ENCODE data around the gene U2AF1L4. TPM values are rescaled to one million over a fixed set of nuclear protein-coding genes. Genes with fewer than 3 reads are reported as not detected.

The U2AF1L4 gene
- total RNA-seq, 2 donors from 2014 or later = 33.8 to 69.0 TPM

DNA sequence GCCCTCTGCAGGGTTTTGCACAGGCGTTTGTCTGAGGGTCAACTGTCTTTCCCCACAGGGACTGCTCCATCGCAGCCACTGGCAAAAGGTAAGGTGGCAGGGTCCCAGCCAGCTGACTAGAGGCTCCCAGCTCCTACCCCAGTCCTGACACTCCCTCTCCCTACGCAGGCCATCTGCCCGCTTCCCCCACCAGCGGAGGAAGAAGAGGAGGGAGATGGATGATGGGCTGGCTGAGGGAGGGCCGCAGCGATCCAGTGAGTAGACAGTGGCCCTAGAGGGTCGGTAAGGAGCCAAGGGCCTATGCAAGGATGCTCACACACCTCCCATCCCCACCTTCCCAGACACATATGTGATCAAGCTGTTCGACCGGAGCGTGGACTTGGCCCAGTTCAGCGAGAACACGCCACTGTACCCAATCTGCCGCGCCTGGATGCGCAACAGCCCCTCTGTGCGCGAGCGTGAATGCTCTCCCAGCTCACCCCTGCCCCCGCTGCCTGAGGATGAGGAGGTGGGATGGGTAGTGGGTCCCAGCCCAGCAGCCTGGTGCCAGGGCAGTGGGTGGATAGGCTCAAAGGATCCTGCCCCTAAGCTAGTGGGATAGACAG is 7.6 kb upstream of the U2AF1L4 start:
- peaks cover 9 to 13% of the 10 kb centered on the region in 2 donors for H3K36me3 Mint-ChIP-seq
- no peak for ATAC-seq
- no peak for DNase-seq (ENCODE audit: low spot score in 2 of 2)
- H3K9me3 Mint-ChIP-seq = no peaks in the 10 kb centered on the region
- peak overlapping the region in 1 of 2 donors; percentile 57 for H3K27ac Mint-ChIP-seq

DNA sequence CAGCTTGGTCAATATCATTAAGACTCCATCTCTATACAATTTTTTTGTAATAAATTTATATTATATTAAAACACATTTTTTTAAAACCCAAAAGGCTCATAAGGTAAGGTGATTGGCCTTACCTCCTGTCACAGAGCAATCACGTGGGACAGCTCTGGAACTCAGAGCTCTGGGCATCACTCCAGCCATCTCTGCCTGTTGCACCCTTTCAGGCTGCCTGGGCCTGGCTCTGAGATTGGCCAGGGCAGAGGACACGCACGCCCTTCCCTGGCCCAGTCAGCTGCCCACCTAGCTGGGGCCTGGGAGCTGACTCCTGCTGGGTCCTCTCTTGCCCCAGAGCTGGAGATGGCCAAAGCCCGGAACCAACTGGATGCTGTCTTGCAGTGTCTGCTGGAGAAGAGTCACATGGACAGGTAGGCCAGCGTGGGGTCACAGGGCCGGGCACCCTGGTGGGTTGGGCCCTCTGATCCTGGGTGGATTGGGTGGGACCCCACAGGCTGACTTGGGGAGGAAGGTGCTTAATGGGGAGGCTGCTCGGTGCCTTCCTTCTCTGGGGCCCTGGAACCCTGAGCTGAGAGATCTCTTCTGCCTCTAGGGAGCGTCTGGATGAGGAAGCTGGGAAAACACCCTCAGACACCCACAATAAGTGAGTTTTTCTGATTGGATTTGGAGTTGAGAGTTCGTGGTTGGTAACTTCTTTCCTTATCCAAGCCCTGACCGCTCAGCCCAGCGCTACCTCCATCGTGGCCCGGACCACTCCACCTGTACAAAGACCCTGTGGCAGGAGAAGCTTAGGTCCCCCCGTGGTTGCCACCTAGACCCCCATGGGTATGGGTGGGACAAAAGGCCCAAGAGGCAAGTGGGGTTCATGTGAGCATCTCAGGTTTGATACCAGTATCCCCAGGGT is 6.9 kb upstream of the U2AF1L4 start:
- DNase-seq (ENCODE audit: low spot score in 2 of 2) (no peak), ATAC-seq (no peak)
- no peaks in the 10 kb centered on the region for H3K9me3 Mint-ChIP-seq
- H3K27ac Mint-ChIP-seq = no peak overlapping the region
- H3K36me3 Mint-ChIP-seq = peaks cover 10 to 13% of the 10 kb centered on the region in 2 donors

DNA sequence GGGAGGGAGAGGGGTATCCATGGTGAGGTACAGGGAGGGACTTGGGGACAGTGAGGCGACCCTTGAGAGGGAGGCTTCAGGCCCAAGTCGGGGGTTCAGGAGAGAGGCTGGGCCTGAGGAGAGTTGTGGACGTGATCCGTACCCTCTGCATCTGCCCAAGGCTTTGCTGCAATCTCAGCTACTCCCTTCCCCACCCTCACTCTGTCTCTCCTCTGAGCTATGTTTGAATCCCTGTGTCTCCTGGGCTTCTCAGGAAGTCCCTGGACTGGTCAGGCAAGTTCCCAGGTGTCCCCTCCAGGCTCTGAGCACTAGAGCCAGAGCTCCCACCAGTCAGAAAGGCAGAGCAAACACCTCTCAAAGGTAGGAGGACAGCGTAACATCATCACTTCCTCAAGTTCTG is 4.9 kb upstream of the U2AF1L4 start:
- DNase-seq (ENCODE audit: low spot score in 2 of 2) = no peak
- ATAC-seq = no peak
- Mint-ChIP-seq H3K27ac (peak overlapping the region; percentile 27 to 29), H3K9me3 (no peaks in the 10 kb centered on the region), H3K36me3 (peaks cover 15 to 16% of the 10 kb centered on the region in 2 donors)

DNA sequence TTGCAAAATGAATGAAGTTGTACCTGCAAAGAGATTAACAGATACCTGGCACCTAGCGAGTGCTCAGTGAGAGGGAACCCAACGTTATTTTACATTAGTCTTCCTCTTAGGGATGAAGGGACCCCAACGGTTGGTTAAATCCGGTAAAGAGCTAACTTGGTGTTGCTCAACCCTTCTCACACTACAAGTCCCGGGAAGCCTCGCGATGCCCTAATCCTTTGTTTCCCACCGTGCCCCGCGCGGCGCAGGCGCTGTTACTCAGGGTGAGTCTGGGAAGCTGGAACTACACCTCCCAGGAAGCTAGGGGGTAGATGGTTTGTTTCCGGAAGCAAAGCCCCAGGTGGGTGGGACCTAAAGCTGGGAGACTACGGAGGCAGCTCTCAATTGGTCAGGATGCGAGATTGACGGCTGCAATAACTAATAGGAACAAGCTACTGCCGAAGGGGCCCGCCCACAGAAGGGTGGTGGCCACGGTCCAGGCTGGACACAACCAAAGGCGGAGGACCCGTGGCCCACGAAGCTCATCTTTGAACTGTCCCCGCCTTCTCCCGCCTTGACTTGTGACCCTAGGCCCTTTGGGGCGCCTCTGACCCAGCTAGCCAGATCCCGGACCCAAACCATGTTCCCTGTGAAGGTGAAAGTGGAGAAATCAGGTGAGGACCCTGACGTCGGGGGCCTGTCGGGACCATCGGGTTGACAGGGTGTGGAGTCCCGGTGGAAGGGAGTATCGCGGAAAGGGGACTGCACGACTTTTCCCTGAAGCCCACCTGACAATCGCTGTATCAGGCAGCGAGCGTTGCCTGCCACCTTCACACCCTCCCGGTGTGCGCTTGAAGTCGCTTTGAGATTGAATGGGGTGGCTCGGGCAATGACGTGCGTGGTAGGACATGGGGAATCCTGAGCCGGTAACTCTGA is 3.1 kb upstream of the U2AF1L4 start, which contains the start of gene LIN37:
TSS of gene LIN37 (plus strand) at position 471 of the 915 bp plus-strand sequence. CDS start at position 620, 149 bp downstream.
- DNase-seq (ENCODE audit: low spot score in 2 of 2) (peak; percentile 98 to 99), ATAC-seq (peak; percentile 78 to 81)
- Mint-ChIP-seq H3K36me3 (peaks cover 13 to 15% of the 10 kb centered on the region in 2 donors), H3K9me3 (no peaks in the 10 kb centered on the region), H3K27ac (peak within 1 kb of the TSS; percentile 96)

DNA sequence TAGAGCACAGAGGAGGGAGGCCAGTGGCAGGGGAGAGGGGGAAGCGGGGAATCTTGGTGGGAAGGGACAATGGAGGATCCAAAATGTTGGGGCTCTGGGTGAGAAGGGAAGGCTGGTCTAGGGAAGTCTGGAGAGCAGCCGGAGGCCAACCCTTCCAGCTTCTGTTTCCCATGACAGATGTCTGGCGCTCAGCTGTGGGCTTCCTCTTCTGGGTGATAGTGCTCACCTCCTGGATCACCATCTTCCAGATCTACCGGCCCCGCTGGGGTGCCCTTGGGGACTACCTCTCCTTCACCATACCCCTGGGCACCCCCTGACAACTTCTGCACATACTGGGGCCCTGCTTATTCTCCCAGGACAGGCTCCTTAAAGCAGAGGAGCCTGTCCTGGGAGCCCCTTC is 1.3 kb upstream of the U2AF1L4 start:
- peak overlapping the region; percentile 93 to 100 for H3K27ac Mint-ChIP-seq
- H3K9me3 Mint-ChIP-seq = no peaks in the 10 kb centered on the region
- DNase-seq (ENCODE audit: low spot score in 2 of 2) = no peak
- H3K36me3 Mint-ChIP-seq = peaks cover 24 to 25% of the 10 kb centered on the region in 2 donors
- no peak for ATAC-seq

DNA sequence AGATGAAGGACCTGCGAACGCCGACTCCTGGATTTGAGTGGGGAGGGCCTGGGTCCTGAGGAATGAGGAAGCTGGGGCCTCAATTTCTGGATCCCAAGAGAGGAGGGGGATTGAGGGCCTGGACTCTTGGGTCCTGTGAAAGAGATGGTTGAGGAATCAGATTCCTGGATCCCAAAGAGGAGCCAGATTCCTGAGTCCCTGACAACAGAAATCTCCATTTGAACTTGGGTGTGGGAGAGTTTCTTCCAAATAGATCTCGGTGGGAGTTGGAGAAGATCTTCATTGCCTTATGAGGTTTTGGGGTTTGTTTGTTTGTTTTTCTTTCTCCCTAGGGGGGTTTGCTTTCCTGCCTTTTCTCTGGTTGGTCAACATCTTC is 857 bp upstream of the U2AF1L4 start:
- Mint-ChIP-seq H3K9me3 (no peaks in the 10 kb centered on the region), H3K27ac (peak overlapping the region; percentile 93 to 100), H3K36me3 (peaks cover 25% of the 10 kb centered on the region in 2 donors)
- DNase-seq (ENCODE audit: low spot score in 2 of 2) (no peak), ATAC-seq (no peak)

DNA sequence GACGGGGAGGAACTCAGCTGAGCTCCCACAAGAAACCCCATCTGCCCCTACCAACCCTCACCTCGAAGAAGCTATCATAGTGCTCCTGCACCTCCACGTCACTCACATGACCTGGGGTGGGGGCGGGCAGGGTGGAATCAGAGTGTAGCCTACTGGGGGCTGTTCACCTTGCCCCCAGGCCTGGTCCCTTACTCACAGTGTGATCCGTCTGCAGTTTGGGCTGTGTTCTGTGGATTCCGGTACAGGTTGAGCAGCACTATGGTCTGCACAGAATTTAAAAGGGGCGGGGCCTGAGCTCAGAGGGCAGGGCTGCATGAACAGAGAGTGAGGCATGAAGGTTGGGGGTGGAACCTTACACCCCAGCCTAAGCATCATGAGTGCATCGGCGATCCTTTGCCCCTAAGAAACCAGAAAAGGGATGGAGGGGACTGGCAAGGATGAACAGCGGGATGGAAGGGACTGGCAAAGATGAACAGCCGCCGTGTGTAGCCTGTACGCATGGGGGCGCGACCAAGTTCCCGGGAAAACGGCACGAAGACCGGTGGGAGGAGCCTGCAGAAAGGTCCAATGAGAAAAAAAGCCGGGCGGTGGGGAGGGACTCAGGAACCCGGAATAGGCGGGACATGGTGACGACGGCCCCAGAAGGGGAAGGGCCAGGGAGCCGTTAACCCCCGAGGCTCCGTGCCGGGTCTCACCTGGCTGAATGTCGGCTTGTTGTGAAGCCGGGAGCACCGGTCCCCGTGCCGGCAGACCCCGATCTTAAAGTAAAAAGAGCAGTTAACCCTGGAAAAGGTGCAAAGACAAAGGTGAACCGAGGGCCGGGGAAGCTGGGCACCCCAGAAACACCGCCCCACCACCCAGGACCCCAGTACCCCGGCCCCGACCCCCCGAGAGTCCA is 539 bp downstream of the U2AF1L4 start:
- peak; percentile 89 to 94 for DNase-seq (ENCODE audit: low spot score in 2 of 2)
- H3K36me3 Mint-ChIP-seq = peaks cover 25 to 31% of the 10 kb centered on the region in 2 donors
- H3K9me3 Mint-ChIP-seq = no peaks in the 10 kb centered on the region

DNA sequence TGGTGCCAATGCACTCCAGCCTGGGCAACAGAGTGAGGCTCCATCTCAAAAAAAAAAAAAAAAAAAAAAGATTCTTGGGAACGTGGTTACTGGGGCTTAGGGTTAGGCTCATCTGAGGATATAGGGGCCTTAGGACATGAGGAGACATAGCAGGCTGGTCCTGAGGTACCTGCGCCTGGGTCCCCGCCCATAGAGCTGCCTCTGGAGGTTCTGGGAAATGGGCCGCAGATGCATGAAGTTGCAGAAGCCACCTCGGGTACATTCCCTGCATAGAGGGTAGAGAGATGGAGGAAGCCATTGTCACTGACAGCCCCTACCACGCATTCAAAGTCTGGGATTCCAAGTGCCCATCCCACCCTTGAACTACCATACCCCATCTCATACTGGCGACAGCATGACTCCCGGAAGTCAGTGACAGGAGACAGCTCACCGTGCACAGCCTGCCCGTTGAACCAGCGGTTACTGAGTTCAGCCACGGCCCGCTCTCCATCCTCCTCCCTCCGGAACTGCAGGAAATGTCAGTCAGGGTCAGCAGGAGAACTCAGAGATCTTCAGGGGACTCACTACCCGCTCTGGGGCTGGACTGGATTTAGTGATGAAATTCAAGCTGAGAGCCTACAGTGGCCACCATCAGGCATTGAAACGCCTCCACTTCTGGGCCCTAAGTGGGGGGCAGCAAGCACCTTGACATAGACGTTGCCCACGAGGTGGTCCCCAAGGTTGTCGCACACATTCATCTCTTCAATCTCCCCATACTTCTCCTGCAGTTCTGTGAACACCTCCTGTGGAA is 1.4 kb downstream of the U2AF1L4 start:
- Mint-ChIP-seq H3K27ac (peak overlapping the region; percentile 93 to 100), H3K36me3 (peaks cover 27 to 31% of the 10 kb centered on the region in 2 donors), H3K9me3 (no peaks in the 10 kb centered on the region)
- ATAC-seq (no peak), DNase-seq (ENCODE audit: low spot score in 2 of 2) (no peak)

More for the DNA sequence above, 539 bp downstream of the U2AF1L4 start:
- ATAC-seq = peak; percentile 58 to 64
- H3K27ac Mint-ChIP-seq = peak overlapping the region; percentile 93 to 100

DNA sequence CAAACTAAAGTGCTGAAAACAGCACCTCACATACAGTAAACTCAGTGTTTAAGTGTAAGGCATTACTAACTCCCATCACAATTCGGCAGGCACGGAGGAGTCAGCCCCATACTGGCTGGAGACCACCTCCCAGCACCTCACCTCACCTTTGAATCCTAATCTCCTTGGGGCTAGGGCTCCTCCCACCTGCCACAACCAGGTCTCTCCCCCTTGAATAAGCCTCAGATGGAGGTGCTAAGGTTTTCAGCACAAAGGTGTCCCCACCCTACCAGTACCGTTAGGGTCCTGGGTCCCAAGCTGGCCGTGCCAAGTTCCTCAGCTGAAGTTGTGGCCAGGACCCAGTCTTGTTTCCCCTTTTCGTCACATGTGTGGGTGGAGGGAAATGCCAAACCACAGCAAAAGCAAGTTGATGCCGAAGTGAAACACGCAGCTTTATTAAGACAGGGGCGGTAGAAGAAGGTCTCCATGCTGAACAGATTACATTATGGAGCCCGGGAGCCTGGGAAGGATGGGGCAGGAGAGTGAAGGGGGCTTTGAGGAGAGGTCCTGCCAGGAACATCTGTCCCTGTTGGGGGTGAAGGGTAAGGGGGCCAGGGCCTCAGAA is 3.0 kb downstream of the U2AF1L4 start, which contains the start of gene IGFLR1:
TSS of gene IGFLR1 (minus strand) at position 332 of the 604 bp plus-strand sequence. CDS start 1,272 bp downstream, outside the sequence.
- peak in 1 of 2 donors; percentile 9 for ATAC-seq
- Mint-ChIP-seq H3K36me3 (peaks cover 26% of the 10 kb centered on the region in 2 donors), H3K9me3 (no peaks in the 10 kb centered on the region), H3K27ac (peak within 1 kb of the TSS; percentile 93 to 96)
- peak; percentile 70 to 85 for DNase-seq (ENCODE audit: low spot score in 2 of 2)

DNA sequence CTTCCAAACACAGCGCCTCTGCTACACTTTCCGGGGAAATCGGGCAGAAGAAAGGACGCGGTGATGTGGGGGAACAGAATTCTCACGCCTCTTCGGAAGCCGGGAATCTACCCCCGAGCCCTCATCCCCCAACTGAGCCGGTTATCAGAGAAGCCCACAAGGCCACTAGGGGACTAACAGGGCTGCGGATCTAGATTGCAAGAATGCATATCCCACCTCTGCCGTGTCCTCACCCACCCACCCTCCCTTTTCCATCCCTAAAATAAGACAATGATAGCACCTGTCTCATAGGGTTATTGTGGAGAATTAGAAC is 4.1 kb downstream of the U2AF1L4 start:
- peaks cover 26 to 27% of the 10 kb centered on the region in 2 donors for H3K36me3 Mint-ChIP-seq
- H3K9me3 Mint-ChIP-seq = no peaks in the 10 kb centered on the region
- DNase-seq (ENCODE audit: low spot score in 2 of 2) (no peak), ATAC-seq (no peak)
- peak overlapping the region; percentile 93 to 95 for H3K27ac Mint-ChIP-seq

DNA sequence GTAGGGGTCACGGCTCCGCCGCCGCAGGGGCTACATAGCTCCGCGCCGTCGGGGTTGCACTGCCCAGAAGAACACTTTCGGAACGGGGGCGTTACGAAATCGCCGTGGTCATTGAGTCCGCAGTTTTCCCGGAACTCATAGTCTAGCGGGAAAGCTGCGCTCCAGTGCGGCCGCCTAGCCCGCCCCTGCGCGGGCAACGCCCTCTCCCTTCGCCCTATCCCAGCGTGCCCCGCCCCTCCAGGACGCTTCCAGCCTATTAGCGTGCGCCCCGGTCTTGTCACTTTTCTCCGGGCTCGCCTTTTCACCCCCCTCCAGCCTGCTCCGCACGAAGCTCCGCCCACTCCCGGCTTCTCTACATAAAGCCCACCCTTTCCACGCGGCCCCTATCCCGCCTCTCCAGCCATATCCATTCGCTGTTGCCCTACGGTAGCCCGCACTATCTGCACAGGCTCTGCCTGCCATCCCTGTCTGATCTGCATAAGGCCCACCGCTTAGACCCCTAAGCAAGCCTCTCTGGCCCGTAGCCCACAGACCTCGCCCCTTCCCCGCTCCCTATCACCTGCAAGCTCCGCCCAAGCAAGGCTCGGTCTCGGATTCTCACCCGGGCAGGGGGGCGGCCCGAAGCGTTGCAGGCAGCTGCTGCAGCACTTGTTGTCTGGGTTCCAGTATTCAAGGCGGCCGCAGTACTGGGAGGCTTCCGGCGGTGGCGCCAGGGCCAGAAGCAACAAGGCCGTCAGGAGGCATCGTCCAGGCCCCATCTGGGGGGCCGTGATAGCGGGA is 4.6 kb downstream of the U2AF1L4 start:
- Mint-ChIP-seq H3K27ac (peak overlapping the region; percentile 93 to 95), H3K36me3 (peaks cover 22 to 24% of the 10 kb centered on the region in 2 donors), H3K9me3 (no peaks in the 10 kb centered on the region)
- ATAC-seq (peak; percentile 72 to 74), DNase-seq (ENCODE audit: low spot score in 2 of 2) (peak; percentile 95 to 98)

DNA sequence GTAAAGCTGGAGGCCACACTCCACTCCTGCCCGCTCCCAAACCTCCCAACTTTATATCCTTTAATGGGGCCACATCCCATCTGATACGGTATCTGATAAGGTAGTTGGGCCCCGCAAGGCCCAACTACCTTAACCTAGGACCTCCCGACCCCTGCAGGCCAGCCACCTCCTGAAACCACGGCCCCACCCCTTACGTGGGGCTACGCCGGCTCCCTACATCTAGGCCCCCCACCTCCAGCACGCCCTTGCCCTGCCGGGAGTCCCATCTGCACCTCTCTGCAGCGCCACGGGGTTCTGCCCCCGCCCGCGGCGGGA is 5.2 kb downstream of the U2AF1L4 start:
- H3K27ac Mint-ChIP-seq = peak overlapping the region in 1 of 2 donors; percentile 93
- DNase-seq (ENCODE audit: low spot score in 2 of 2) = no peak
- ATAC-seq = peak in 1 of 2 donors; percentile 6
- H3K36me3 Mint-ChIP-seq = peaks cover 18 to 20% of the 10 kb centered on the region in 2 donors
- no peaks in the 10 kb centered on the region for H3K9me3 Mint-ChIP-seq

DNA sequence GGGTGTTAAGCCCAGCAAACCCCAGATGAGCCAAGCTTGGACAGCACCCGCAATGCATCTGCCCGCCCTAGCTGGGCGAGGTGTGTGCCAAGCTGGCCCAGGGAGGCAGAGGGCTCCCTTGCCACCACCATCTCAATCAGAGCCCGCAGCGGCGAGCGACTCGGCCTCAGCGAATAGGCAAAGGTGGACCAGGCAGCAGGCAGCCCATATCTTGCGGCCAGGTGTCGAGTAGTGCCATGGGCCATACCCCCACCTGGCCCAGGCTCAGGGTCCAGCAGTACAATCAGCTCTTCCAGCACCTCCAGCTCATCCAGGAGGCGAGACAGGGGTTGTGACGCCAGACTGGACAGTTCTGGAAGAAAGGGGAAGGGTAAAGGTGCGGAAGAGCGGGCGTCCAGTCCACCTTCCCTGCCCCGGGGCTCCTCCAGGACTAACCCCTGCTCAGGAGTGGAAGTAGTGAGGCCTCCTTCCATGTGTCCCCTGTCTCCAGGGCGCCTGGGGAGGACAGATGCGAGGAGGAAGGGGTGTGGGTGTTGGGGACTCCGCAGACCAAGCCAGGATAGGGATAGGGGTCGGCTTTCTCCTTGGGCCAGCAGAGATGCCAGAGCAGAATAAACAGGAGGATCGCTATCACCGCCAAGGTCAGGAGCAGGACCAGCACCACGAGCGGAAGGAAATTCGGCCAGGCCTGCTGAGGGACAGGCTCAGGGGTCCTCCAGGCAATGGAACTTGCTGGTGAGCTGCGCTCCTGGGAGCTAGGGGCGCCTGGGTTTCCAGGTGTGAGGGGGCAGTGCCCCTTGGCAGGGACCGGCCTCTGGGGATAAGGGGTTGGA is 5.7 kb downstream of the U2AF1L4 start:
- H3K27ac Mint-ChIP-seq = peak overlapping the region in 1 of 2 donors; percentile 93

More for the DNA sequence above, 5.7 kb downstream of the U2AF1L4 start:
- ATAC-seq (no peak), DNase-seq (ENCODE audit: low spot score in 2 of 2) (no peak)
- Mint-ChIP-seq H3K9me3 (no peaks in the 10 kb centered on the region), H3K36me3 (peaks cover 20 to 22% of the 10 kb centered on the region in 2 donors)
